HG03571 (cell line): ENCODE data around the gene ALS2CL.

Experiments used
- ATAC-seq: cut with Tn5 transposase; IDR thresholded peaks from one replicate; pipeline ENCODE4 v1.9.1; 2021; ENCODE audit not compliant: unreplicated experiment

ALS2CL gene

DNA sequence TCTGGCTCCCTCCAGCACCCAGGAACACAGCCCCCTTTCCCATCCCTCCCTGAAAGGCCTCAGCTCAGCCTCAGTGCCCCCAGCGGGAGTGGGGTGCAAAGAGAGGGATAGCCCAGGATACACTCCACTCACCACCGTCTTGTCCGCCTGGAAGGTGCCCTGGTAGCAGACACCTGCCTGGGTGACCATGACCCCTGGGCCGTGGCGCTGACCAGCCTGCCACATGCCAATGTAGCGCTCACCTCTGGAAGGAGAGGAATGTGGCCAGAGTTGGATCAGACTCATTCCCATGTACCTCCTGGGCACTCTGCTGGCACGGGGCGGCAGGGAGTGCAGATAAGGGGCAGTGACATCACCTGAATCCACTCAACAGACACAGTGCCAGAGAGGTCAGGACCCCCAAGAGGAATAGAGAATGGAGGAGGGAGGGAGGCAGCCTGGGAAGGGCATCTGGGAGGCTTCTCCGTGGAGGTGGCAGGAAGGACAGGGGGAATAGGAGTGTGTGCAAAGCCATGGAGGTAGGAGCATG, 13.1 kb downstream of the ALS2CL start:
- ATAC-seq, result no peak

DNA sequence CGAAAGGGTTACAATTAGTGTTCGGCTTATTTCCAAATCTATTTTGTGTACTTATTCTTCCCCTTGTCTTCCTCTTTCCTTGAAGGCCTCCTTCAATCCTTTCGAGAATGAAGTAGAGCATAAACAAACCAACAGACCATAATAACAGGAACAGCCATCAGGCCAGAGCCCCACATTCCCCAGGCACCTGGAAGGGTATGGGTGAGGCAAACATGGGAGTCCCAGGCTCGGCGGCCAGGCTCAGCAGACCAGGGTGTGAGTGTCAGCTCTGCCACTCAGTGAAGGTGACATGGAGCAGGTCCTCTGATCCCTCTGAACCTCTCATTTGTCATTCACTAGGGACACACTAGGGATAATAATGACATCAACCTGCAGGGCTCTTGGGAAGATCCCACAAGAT, 13.8 kb downstream of the ALS2CL start:
- ATAC-seq, result no peak

DNA sequence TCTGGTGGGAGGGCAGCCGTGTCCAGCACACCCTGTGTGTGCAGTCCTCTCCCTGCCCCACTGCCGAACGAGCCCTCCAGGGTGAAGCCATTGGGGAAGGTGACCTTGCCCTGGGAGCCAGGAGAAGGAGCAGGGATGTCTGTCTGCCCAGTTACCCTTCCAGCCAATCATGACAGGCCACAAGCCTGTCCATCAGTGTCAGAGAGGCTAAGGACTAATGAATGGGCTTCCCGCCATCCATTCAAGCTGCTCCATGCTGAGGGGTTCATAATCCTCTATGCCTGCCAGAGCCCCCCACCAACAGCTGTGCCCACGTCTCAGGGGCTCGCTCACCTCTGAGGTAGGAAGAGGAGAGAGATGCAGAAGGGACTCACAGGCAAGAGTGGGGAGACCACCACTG, 15.2 kb downstream of the ALS2CL start:
- ATAC-seq, result no peak

DNA sequence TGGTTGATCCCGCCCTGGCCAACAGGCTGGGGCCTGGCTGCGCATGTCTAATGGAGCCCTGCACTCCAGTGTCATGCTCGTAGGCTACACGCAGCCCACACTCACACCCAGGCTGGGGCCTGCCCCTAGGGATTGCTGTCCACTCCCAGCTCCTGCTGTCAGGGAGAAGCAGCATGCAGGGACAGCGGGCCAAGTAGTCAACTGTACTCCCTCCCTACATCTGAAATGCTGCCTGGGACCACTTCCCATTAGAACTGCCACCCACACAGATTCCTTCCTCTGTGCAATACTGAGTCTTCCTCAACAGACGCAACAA, 16.1 kb downstream of the ALS2CL start:
- no peak for ATAC-seq

DNA sequence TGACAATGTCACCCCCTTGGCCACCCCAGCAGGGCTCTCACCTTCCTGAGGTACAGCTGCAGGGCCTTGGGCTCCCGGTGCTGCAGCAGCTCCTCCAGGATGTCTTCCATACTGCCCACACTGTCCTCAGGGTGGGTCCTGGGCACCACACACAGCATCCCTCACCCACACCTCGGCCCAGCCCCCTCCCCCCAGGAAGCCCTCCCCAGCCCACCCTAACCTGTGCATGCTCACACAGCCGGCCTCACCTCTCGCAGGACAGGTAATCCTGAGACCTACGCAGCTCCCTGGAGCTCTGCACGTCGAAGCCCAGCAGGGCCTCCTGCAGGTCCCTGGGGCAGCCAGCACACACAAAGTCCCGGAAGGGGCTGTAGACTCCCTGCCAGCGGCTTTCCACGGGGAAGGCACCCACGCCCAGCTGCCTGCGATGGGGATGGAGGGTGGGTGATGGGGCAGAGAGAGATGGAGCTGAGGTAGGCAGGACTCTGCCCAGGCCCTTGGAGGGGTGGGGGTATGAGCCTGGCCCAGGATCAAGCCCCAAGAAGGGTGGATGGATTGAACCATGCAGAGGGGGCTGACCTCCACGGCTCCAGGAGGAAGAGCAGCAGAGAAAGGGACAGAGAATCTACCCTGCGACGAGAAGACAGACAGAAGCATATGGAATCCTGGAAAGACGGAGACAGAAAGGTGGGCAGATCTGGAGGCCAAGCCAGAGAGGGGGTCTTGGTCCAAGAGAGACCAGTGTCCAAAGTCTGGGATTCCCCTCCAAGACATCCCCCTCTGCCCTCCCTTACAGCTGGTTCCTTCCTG, 16.7 kb downstream of the ALS2CL start:
- ATAC-seq, result no peak

DNA sequence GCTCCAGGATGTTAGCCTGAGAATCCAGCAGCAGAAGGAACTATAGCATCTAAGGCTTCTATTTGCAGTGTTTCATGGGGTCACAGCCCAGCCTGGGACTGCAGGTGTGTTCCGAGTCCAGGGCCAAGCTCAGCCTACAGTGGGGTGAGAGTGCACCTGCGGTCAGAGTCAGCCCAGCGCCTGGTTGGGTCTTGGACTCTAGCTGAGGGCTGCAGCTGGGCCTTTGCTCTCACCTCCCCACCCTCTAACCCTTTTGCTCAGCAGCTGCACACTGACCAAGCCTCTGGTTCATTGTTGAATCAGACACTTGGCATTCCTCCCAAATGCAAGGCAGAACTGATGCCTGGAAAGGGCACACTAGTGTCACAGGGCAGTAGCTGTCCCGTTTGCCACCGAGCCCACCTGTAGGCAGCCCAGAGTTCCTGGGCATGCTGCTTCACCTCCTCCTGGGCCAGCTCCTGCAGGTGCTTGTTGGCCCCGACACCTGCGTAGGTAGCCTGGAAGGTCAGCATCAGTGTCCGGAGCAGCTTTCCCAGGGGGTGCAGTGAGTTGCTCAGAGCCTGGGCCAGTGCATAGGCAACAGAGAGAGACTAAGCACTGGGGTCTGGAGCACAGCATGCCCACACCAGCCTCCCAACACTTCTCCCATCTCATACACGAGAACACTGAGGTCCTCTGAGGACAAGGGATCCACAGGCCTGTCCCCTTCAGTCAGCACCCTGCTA, 17.5 kb downstream of the ALS2CL start:
- no peak for ATAC-seq

DNA sequence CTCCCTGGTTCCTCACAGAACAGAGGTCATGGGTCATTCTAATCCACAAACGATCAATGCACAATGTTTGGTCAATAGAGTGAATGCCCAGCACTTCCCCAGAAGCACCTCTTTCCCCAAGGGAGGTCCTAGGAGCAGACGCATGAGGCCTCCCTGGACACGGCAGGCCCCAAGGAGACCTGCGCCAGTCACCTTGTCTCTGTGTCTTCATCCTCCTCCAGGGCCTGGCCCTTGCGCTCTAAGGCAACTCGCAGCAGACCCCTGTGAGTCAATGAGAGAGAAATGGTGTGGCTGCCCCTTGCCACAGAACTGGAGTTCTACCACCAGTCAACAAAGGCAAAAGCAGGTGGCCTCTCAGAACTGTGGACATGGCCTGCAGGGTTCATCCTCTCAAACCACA, 18.1 kb downstream of the ALS2CL start:
- no peak for ATAC-seq

DNA sequence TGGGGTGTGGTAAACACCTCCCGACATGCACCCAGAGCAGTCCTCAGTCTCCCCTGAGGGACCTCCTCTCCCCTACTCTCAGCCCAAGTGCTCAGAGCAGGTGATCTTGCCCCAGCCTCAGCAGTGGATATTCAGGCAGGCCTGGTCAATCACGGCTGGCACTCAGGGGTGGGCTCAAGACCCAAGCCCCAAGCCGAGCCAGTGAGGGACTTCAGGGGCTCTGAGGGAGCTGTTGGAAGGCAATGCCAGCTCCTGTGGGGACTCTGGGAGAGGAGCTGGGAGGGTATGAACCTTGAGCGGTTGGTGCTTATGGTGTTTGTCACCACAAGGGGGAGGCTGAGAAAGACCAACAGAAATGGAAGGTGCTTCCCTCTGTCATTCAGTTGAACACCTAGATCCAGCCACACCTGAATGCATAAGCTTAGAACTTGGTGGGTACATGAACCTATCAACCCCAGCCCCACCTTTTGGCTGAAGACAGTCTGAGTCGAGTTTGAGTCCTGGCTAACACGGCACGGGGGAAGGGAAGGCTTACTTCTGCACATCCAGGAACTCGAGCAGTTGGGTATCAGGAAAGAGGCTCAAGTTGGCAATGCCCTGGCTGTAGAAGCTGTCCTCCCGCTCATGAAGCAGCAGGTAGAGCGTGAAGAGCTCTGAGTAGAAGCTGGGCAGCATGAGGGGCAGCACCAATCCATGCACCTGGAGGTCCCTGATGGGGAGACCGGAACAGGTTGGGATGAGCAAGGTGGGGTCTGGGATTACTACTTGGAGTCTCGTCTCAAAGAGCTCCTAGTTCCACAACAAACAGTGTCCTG, 19.2 kb downstream of the ALS2CL start:
- ATAC-seq, result no peak

DNA sequence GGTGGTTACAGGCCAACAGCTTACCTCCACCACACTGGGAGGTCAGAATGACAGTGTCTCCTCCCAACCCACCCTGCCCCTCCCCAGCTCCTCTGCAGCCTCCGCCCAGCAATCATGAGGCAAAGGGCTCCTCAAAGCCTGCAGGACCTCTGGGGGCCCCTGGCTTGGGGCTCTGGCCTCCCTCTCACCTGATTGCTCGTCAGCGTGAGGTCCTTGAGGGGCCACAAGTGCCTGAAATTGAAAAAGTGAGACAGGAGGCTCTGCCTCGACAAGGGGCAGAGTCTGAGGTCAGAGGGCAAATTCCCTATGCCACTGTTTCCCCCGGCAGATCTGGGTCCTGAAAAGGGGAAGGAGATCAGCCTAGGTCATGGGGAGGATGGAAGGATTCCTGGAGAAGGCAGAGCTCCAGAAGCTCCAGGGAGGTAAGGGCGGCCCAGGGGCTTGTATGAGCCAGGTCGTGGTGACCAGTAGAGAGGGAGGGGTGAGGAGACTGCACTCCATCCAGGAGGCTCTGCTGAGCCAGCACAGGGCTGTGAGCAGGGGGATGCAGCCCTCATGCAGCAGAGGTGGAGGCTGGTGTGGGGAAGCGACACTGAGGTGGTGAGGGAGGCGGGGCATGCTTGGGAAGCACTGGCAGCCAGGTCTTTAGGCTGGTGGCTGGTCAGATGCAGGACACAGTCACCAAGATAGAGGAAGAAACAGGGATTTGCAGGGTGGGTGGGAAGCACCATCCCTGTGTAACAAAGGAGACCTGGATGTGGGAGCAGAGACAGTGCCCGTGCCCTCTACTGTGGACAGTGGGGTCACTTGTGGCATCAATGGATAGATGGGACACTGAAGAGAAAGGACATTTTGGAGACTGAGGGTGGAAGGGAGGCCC, 20.1 kb downstream of the ALS2CL start:
- ATAC-seq, result no peak

DNA sequence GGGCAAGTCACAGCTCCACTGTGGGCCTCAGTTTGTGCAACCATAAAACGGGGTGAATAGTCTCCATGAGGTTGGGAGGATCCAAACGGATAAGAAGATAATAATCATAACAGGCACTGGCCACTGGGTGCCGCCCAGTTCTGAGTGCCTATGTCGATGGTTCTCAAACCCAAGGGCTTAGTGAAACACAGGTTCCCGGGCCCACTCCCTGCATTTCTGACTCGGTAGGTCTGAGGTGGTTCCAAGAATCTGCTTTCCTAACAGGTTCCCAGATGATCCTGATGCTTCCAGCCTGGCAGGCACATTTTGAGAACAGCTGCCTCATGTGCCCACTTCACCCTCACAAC, 21.2 kb downstream of the ALS2CL start:
- ATAC-seq, result no peak

DNA sequence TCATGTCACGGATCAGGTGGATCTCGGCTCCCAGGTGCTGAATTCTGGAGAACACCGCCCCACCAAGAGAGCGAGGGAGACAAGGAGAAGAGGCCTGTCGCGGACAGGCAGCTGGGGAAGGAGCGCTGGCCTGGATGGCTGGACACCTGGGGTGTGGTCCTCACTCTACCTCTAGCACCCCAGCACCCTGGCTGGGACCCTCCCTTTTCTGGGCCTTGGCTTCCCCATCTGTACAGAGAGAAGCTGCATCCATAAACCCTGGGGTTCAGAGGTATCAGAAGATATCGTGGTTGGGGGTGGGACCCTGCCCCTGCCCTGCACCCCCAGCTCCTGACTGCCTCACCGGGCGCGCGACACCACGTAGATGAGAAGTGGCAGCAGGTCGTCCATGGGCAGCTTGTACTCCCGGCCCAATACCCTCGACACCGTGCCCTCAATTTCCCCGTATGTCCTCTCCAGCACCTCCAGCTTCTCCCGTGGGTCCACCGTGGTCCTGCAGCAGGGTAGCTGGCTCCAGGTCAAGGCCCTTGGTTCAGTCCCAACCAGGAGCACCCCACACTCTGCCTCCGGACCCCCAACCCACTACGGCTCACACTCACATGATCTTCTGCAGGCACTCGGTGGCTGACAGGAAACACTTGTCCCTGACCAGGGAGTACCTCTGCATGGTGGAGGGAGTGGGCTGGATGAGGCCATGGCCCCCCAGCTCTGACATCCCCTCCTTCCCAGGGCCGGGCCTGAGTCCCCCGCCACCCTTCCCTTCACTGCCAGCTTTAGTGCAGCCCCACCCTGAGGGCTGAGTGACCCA, 21.7 kb downstream of the ALS2CL start:
- ATAC-seq, result no peak

DNA sequence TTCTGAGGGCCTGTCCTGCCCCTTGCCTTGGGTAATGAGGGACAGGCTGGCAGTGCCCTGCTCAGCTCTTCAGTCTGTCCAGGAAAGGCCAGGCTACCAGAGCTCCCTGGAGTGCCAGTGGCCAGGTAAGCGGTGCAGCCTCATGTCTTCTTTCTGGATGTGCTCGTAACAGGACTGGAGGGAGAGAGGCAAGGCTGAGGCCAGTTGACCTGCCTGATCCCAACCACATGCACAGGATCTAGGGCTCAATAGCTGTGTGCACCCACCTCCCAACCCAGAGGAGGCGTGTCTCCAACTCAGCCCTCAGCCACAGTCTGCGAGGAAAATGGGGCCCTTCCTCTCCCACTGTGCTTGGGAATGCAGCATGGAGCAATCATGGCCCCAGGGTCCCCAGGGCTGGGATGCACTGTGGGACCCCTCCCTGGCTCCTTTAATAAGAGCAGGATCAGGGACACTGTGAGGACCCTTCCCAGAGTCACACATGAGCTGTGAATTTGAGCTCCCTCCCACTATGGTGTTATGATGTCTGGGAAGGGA, 22.5 kb downstream of the ALS2CL start:
- ATAC-seq, result no peak

DNA sequence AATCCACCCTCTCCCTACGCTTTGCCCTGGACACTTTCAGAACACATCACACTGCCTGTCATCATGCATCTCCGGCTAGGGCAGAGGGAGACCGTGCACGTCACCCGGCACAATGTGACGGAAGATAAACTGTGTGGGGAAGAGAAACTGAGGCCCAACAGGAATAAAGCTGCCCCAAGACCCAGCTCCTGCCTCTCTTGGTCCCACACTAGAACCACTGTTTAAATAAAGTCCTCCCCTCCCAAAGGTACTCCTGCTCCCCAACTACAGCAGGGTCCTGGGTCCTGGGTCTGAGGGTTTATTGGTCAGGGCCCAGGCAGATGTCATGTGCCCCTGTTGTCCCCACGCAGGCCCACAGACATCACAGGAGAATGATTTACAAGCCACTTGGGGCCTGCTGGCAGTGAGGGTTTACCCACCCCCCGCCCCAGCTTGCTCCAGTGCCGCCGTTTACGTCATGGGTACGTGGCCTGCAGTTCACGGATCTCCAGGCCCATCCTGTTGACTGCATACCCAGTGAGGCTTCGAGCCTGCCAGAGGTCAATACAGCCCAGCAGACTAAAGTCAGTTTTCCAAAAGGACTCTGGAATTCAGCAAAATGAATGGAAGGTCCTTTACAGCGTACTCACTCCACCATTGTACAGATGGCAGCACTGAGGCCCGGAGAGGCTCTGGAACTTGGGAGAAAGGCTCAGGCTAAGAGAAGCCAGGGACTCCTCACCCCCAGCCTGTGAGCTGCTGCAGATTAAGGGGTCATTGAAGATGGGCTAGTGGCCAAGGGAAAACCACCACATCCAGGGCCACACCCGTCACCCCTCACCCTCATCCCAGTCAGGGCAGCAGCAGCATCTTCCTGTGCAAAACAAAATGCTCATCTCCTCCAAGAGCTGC, 23.2 kb downstream of the ALS2CL start:
- ATAC-seq, result no peak

DNA sequence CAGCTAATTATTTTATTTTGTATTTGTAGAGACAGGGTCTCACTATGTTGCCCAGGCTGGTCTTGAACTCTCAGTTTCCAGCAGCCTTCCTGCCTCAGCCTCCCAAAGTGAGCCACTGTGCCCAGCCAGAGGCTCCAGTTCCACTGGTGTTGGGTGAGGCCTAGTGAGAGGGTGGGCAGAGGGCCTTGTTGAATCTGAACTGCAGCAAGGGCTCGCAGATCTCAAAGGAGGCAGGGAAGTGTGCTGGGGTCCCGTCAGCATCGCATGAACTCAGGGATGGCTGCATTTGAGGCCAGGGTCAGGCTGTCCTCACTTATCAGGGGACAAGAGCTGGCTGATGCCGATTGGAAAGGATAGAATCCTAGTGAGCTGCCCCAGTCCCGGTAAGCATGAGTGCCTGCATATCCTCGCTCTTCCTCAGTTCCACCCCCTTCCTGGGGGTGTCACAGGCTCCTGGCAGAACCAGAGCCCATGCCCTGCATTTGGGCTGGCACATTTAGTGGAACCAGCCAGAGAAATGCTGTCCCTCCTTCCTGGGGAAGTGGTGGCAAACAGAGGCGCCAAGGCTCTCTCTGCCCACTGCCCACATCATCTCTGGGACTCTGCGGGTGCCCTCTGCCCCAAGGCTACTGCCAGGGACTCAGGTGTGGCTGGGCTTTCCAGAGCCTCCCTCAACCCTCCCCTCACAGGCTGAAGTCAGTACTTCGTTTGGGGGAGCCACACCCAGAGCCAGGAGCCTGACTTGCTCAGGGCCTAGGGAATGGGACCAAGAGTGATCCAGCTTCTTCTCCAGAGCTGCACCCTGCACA, 24.1 kb downstream of the ALS2CL start:
- ATAC-seq, result no peak

DNA sequence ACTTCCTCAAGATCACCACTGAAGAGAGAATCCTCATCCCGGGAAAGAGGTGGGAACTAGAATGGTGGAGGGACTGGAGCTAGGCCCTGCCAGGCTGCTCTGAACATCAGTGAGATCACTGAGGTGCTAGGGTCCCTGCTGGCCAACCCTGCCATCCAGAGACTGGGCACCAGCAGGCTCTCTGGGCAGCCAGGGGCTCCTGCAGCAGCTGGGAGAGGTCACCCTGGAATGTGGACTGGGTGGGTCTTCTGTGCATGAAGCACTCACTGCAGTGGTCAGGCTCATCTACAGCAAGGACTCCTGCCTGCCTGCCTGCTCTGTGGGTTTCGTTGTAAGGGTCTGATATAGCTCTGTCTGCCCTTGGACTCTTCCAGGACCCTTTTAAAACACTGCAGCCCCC, 24.9 kb downstream of the ALS2CL start:
- no peak for ATAC-seq

DNA sequence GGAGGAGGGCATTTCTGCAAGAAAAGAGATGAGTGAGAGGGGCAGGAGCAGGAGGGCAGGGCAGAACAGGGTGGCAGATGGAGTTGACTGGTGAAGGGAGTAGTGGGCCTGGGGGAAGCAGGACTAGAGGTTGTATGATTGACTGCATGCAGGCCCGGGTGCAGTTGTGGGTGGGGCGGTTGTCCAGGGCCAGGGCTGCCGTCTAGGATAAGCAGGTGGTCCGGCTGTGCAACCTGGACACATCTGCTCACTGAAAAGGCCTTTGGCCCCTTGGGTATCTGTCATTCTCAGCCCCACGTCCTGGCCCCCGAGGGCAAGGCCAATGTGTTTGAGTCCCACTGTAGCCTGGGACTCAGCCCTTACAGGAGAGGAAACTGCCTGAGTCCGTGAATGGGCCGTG, 25.4 kb downstream of the ALS2CL start:
- no peak for ATAC-seq

DNA sequence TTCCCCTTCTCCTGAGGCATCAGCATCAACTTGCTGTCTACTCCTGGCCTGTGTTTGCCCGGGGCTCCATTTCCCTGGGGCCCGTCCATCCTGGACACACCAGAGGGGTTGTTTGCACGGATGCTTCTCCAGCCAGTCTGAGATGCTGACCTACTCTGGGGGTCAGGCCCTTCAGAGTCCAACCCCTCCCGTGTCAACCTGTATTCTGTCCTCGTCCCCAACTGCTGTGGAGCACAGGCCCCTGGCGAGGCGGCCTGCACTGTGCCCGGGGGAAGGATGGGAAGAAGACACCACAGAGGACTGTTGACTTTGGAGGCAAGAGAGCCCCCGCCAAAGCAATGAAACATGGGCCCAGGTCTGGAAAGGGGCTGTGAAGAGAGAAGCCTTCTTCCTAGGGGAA, 25.8 kb downstream of the ALS2CL start:
- no peak for ATAC-seq

DNA sequence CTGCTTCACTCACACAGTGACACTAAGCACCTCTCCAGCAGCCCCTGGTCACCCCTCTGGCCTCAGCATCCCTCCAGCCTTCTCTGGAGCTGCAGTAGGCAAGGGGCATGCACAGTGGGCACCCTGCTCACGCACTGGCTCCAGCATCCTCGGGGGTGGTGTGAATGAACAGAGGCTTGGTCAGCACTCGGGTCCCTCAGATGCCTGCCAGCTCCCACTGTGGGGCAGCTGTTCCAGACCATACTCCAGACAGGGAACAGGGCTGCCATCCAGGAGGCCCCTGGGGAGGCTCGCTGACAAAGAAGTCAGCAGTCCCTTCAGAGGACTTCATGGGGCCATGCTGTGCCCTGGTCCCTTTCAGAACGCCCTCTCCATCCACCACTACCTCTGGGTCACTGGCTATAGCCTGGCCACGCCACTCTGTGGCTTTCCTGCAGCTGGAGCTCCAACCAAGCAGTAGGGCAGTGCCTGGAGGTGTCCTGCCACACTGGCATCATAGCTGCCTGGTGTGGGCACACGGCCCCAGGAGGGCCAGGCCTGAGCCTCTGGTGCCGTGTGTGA, 26.3 kb downstream of the ALS2CL start:
- no peak for ATAC-seq
